Sciatic nerve (tissue), 2 donors: ENCODE measurements around the gene RAB27A. TPM values are rescaled to one million over a fixed set of nuclear protein-coding genes. Genes with fewer than 3 reads are reported as not detected.

Source experiments
- ATAC-seq: fragments of 200-7000 bp; cut with Tn5 transposase; one replicate; pipeline ENCODE4 v1.9.1; 2020; ENCODE audit warnings: mild to moderate bottlenecking, moderate library complexity
- DNase-seq: peaks from one replicate; pipeline ENCODE4 v3.0.0-alpha.2; 2020; ENCODE audit warnings: low spot score
- intact Hi-C: fragments of 100-400 bp; cut with DNase I; formaldehyde crosslinking; loops from one replicate; pipeline ENCODE4 v1.14.2; 2022
- total RNA-seq: library from RNA; stranded (reverse); fragmentation: NEBNext Ultra II Directional; extraction: Animal tissue kit (Norgen Biotek cat#: 25700); gene quantifications from one replicate; pipeline ENCODE4 v1.2.1, GENCODE V29; 2021
- donor health status: DM: no; HTN: no; CAD: no.
- donor health status: DM: no; HTN: no; CAD: no.

The RAB27A gene
- total RNA-seq, 1 donor from 2014 or later = 27.6 TPM

- no peak for ATAC-seq
- intact Hi-C loops = no loop called here
- DNase-seq = no peak
Measured at GRCh38 chr15:55195996-55196395, 93.6 kb downstream of the RAB27A start.

GRCh38 chr15:55194256-55194655, 95.4 kb downstream of the RAB27A start:
- ATAC-seq (no peak), DNase-seq (no peak)
- intact Hi-C loops = no loop called here

- DNase-seq (no peak), ATAC-seq (no peak)
- intact Hi-C loops = no loop called here
Measured at GRCh38 chr15:55186331-55186730, 103.3 kb downstream of the RAB27A start.

GRCh38 chr15:55183679-55184078, 105.9 kb downstream of the RAB27A start:
- no peak for DNase-seq
- intact Hi-C loops = no loop called here
- ATAC-seq = no peak

- intact Hi-C loops = no loop called here
- DNase-seq (no peak), ATAC-seq (no peak)
Measured at GRCh38 chr15:55179141-55179540, 110.5 kb downstream of the RAB27A start.

GRCh38 chr15:55170361-55170760, 119.3 kb downstream of the RAB27A start:
- DNase-seq (no peak), ATAC-seq (no peak)
- intact Hi-C loops = no loop called here

GRCh38 chr15:55168350-55168974, 121.2 kb downstream of the RAB27A start:
- intact Hi-C loops = no loop called here
- ATAC-seq (peak; percentile 49), DNase-seq (peak; percentile 69)

GRCh38 chr15:55164284-55164683, 125.3 kb downstream of the RAB27A start:
- intact Hi-C loops = no loop called here
- DNase-seq (peak; percentile 61), ATAC-seq (no peak)

Other genes with a start within 250 kb of the RAB27A start
- 64.0 TPM for gene RSL24D1, start 92.9 kb downstream of the RAB27A start, total RNA-seq
- gene PIGBOS1, start 29.3 kb upstream of the RAB27A start, total RNA-seq = 11.8 TPM
- 8.5 TPM for gene PIGB, start 29.4 kb upstream of the RAB27A start, total RNA-seq
- 90.6 TPM for gene CCPG1, start 118.5 kb upstream of the RAB27A start, total RNA-seq
- 0.85 TPM for gene PIERCE2, start 118.7 kb upstream of the RAB27A start, total RNA-seq
- 3.9 TPM for gene DNAAF4, start 218.4 kb upstream of the RAB27A start, total RNA-seq